Ovary (tissue), 9 donors: ENCODE results near the gene PAK1. TPM values are rescaled to one million over a fixed set of nuclear protein-coding genes. Genes with fewer than 3 reads are reported as not detected.

Experiments used
- DNase-seq, 5 donors: peaks; one replicate each; pipeline ENCODE4 v3.0.0-alpha.2; 2019 to 2020
- H3K27ac ChIP-seq, 2 donors: fragments of 200-600 bp; one replicate each; pipeline versions ENCODE4 v1.5.1 to v1.8.0; 2019 to 2022
- H3K27me3 ChIP-seq: fragments of 200-600 bp; one replicate; pipeline ENCODE4 v1.8.0; 2022
- H3K36me3 ChIP-seq: fragments of 200-600 bp; sonication (generic); one replicate; pipeline ENCODE4 v1.5.1; 2019
- H3K4me1 ChIP-seq: one replicate; pipeline ENCODE4 v1.8.1; 2013; ENCODE audit warnings: mild to moderate bottlenecking, moderate library complexity; ENCODE audit not compliant: insufficient read depth
- H3K4me3 ChIP-seq: fragments of 200-600 bp; sonication (generic); one replicate; pipeline ENCODE4 v1.5.1; 2017
- H3K9me3 ChIP-seq, 2 donors: fragments of 200-600 bp in 1 of 2; sonication (generic) in 1 of 2; one replicate each; pipeline versions ENCODE4 v1.5.1 to v1.8.1; 2013 to 2019; ENCODE audit warnings: mild to moderate bottlenecking in 1 of 2, moderate library complexity in 1 of 2
- EP300 ChIP-seq: sonication (generic); formaldehyde crosslinking; IDR thresholded peaks from one replicate; pipeline ENCODE4 v1.6.1; 2017; ENCODE audit warnings: antibody characterized with exemption
- POLR2A ChIP-seq: fragments of 450-650 bp; IDR thresholded peaks from one replicate; pipeline ENCODE4 v1.6.1; 2017; ENCODE audit warnings: antibody characterized with exemption, mild to moderate bottlenecking, moderate library complexity
- WGBS, 3 donors: extraction: QIAGEN DNeasy Blood & Tissue Kit in 1 of 3; methylation state at CpG; one replicate each; pipeline versions ENCODE4 v1.1.5 to v1.1.7; 2013 to 2017; 5-methylcytosine and 5-hydroxymethylcytosine counted together
- intact Hi-C, 4 donors: fragments of 100-400 bp; cut with DNase I; formaldehyde crosslinking; loops; one replicate each; pipeline versions ENCODE4 v1.11.0 to v1.15.1; 2022 to 2023
- polyA plus RNA-seq, 2 donors: library from polyadenylated mRNA; stranded (reverse); fragments of 200-250 nt in 1 of 2; fragments of 350-450 nt in 1 of 2; fragmentation: Illumina TruSeq in 1 of 2; extraction: RNeasy Lipid Tissue Mini Kit (QIAGEN cat#74804) in 1 of 2; gene quantifications; one replicate each; pipeline ENCODE4 v1.2.3, GENCODE V29; 2013 to 2014
- total RNA-seq, 7 donors: library from RNA; depleted of rRNA in 2 of 7; stranded (reverse); fragments of >200 nt in 2 of 7; fragmentation: NEBNext Ultra II Directional in 3 of 7; extraction: Animal tissue kit (Norgen Biotek cat#: 25700) in 3 of 7; gene quantifications; one replicate each; pipeline versions ENCODE4 v1.1.0 to v1.2.4, GENCODE V29; 2016 to 2023
- TF ChIP-seq, protein P1 (sequence below), 3 donors: fragments of 450-650 bp in 2 of 3; fragments of 200-600 bp in 1 of 3; IDR thresholded peaks; one replicate each; pipeline versions ENCODE4 v1.5.1 to v1.8.0; 2016 to 2022; ENCODE audit warnings: antibody characterized with exemption in 3 of 3, mild to moderate bottlenecking in 1 of 3
- donor health status: DM: no; HTN: no; CAD: no; lungs with moderate emphysema.
- donor health status: DM: no; HTN: no; CAD: no.
- donor health status: Bipolar disorder and iron deficiency.
- donor health status: DM: yes; HTN: yes; CAD: no.
- donor health status: DM: no; HTN: no; CAD: no.
- donor health status: DM: yes; HTN: yes; CAD: no.

Gene PAK1
- total and polyA plus RNA-seq, 9 donors, result 18.4 to 53.0 (median 42.3) TPM

DNA sequence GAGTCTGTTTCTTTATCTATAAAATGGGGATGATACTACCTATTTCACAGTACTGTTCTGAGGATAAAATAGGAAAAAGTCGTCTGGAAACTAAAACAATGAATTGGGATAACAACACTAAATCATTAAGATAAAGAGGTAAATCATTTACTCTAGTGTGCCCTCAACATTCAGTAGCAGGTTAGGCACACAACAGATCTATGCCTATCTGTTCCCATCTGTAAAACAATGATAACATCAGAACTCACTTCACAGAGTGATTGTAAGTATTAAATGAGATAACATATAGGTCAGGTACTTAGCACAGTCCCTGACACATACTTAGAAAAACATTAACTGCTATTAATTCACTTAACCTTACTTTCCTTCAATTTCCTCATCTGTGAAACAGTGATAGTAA, 36.9 kb downstream of the PAK1 start:
- no peak for DNase-seq
- Histone ChIP-seq H3K9me3 (no peaks in the 10 kb centered on the region), H3K4me1 (peaks cover 3% of the 10 kb centered on the region), H3K27ac (no peak overlapping the region), H3K4me3 (no peak overlapping the region), H3K36me3 (no peaks in the 10 kb centered on the region), H3K27me3 (no peaks in the 10 kb centered on the region)
- TF ChIP-seq EP300, result no peak
- 31 to 50% (median 38%) methylated on average over 1 of the region's 1 CpG for WGBS, 3 donors
- intact Hi-C loops, result no loop called here

DNA sequence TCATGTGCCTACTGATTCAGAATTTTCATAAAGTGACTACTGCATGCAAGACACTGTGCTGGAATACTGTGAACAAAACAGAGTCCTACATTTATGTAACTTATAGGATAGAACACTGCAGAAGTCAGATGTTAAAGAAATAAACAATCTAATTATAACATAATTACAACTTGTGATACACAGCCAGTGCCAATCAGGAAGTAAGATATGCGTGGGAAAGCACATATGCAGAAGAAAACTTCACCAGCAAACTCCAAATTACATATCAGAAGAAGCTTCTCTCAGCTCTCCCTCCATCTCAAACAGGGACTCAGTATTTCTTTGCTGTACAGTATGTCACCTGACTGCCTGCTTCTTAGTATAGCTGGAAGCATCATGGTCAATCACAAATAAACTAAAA, 37.4 kb downstream of the PAK1 start:
- Histone ChIP-seq H3K27ac (no peak overlapping the region), H3K4me3 (no peak overlapping the region), H3K36me3 (no peaks in the 10 kb centered on the region), H3K9me3 (no peaks in the 10 kb centered on the region), H3K4me1 (peaks cover 3% of the 10 kb centered on the region), H3K27me3 (no peaks in the 10 kb centered on the region)
- TF ChIP-seq EP300, result no peak
- no peak for TF ChIP-seq POLR2A
- TF ChIP-seq, protein P1, sequence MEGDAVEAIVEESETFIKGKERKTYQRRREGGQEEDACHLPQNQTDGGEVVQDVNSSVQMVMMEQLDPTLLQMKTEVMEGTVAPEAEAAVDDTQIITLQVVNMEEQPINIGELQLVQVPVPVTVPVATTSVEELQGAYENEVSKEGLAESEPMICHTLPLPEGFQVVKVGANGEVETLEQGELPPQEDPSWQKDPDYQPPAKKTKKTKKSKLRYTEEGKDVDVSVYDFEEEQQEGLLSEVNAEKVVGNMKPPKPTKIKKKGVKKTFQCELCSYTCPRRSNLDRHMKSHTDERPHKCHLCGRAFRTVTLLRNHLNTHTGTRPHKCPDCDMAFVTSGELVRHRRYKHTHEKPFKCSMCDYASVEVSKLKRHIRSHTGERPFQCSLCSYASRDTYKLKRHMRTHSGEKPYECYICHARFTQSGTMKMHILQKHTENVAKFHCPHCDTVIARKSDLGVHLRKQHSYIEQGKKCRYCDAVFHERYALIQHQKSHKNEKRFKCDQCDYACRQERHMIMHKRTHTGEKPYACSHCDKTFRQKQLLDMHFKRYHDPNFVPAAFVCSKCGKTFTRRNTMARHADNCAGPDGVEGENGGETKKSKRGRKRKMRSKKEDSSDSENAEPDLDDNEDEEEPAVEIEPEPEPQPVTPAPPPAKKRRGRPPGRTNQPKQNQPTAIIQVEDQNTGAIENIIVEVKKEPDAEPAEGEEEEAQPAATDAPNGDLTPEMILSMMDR (IDR thresholded peaks at IDR 0.05), result no peak
- intact Hi-C loops, result no loop called here
- DNase-seq, result no peak
- 25 to 39% (median 29%) methylated on average over 1 of the region's 1 CpG for WGBS, 3 donors

GRCh38 chr11:77435972-77436371, 37.9 kb downstream of the PAK1 start:
- 86 to 92% (median 90%) methylated on average over 2 of the region's 2 CpGs for WGBS, 3 donors
- no peak overlapping the region for H3K4me3 ChIP-seq
- H3K4me1 ChIP-seq, result peaks cover 3% of the 10 kb centered on the region
- no peak for DNase-seq
- intact Hi-C loops, result no loop called here
- no peaks in the 10 kb centered on the region for H3K36me3 ChIP-seq
- no peaks in the 10 kb centered on the region for H3K9me3 ChIP-seq
- no peak overlapping the region for H3K27ac ChIP-seq
- H3K27me3 ChIP-seq, result no peaks in the 10 kb centered on the region
- no peak for TF ChIP-seq POLR2A
- TF ChIP-seq, protein P1 (IDR thresholded peaks at IDR 0.05), result no peak
- no peak for TF ChIP-seq EP300

GRCh38 chr11:77431813-77432212, 42.1 kb downstream of the PAK1 start:
- no peaks in the 10 kb centered on the region for H3K36me3 ChIP-seq
- 77 to 90% (median 87%) methylated on average over 1 of the region's 1 CpG for WGBS, 3 donors
- no peak overlapping the region for H3K27ac ChIP-seq
- H3K4me3 ChIP-seq, result no peak overlapping the region
- peaks cover 2% of the 10 kb centered on the region for H3K4me1 ChIP-seq
- no peaks in the 10 kb centered on the region for H3K27me3 ChIP-seq
- TF ChIP-seq, protein P1 (IDR thresholded peaks at IDR 0.05), result no peak
- TF ChIP-seq POLR2A (no peak), EP300 (no peak)
- no peaks in the 10 kb centered on the region for H3K9me3 ChIP-seq
- DNase-seq, result no peak
- intact Hi-C loops, result no loop called here

DNA sequence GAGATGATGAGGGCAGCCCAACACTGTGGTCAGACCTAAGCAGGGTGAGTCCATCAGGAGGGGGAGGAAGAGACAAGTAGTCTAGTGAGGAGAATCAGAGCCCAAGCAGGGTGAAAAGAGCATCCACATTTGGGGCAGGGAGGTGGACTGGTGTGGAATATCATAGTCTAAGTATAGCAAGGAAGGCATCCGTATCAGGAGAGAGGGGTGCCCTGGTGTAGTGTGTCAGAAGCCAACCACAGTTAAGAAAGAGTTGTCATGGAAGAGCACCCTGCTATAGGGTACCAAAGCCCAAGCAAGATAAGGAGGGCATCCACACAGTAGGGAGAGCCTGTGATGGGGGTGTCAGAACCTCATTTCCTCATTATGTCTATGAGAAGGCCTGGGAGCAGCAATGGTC, 45.3 kb downstream of the PAK1 start:
- H3K27ac ChIP-seq, result no peak overlapping the region
- no peaks in the 10 kb centered on the region for H3K27me3 ChIP-seq
- WGBS, 3 donors, result 95 to 100% (median 97%) methylated on average over 1 of the region's 1 CpG
- intact Hi-C loops, result no loop called here
- no peaks in the 10 kb centered on the region for H3K36me3 ChIP-seq
- no peaks in the 10 kb centered on the region for H3K9me3 ChIP-seq
- DNase-seq, result no peak
- no peak overlapping the region for H3K4me3 ChIP-seq
- TF ChIP-seq, protein P1 (IDR thresholded peaks at IDR 0.05), result no peak
- TF ChIP-seq EP300 (no peak), POLR2A (no peak)
- peaks cover 2% of the 10 kb centered on the region for H3K4me1 ChIP-seq
